Measurements from ENCODE around the gene CCDC32.

CCDC32 gene

GRCh38 chr15:40565333-40566238 is 744 bp upstream of the CCDC32 start:
- no peak for DNase-seq (ENCODE audit: low read depth in 2 of 2)

- DNase-seq (ENCODE audit: low read depth in 2 of 2): no peak
Observed at GRCh38 chr15:40563426-40563825, 1.4 kb downstream of the CCDC32 start.

- DNase-seq (ENCODE audit: low read depth in 2 of 2): no peak
Observed at GRCh38 chr15:40562691-40563090, 2.2 kb downstream of the CCDC32 start.

- DNase-seq (ENCODE audit: low read depth in 2 of 2): no peak
Observed at GRCh38 chr15:40558952-40559742, 5.7 kb downstream of the CCDC32 start.

GRCh38 chr15:40555876-40556275 is 9.0 kb downstream of the CCDC32 start:
- no peak for DNase-seq (ENCODE audit: low read depth in 2 of 2)

- no peak for DNase-seq (ENCODE audit: low read depth in 2 of 2)
Observed at GRCh38 chr15:40554161-40554525, 10.7 kb downstream of the CCDC32 start.

GRCh38 chr15:40550341-40551037 is 14.4 kb downstream of the CCDC32 start:
- DNase-seq (ENCODE audit: low read depth in 2 of 2): no peak

- no peak for DNase-seq (ENCODE audit: low read depth in 2 of 2)
Observed at GRCh38 chr15:40549894-40550293, 14.9 kb downstream of the CCDC32 start.

- no peak for DNase-seq (ENCODE audit: low read depth in 2 of 2)
Observed at GRCh38 chr15:40548610-40549009, 16.2 kb downstream of the CCDC32 start.

- DNase-seq (ENCODE audit: low read depth in 2 of 2): no peak
Observed at GRCh38 chr15:40545457-40545856, 19.4 kb downstream of the CCDC32 start.

GRCh38 chr15:40543631-40544294 is 21.1 kb downstream of the CCDC32 start:
- no peak for DNase-seq (ENCODE audit: low read depth in 2 of 2)

GRCh38 chr15:40543082-40543481 is 21.8 kb downstream of the CCDC32 start:
- DNase-seq (ENCODE audit: low read depth in 2 of 2): no peak

GRCh38 chr15:40538976-40539375 is 25.9 kb downstream of the CCDC32 start:
- DNase-seq (ENCODE audit: low read depth in 2 of 2): no peak

- no peak for DNase-seq (ENCODE audit: low read depth in 2 of 2)
Observed at GRCh38 chr15:40536501-40536900, 28.3 kb downstream of the CCDC32 start.

GRCh38 chr15:40534371-40534770 is 30.5 kb downstream of the CCDC32 start:
- no peak for DNase-seq (ENCODE audit: low read depth in 2 of 2)

GRCh38 chr15:40533763-40534364 is 31.0 kb downstream of the CCDC32 start:
- no peak for DNase-seq (ENCODE audit: low read depth in 2 of 2)

GRCh38 chr15:40528801-40529200 is 36.0 kb downstream of the CCDC32 start:
- no peak for DNase-seq (ENCODE audit: low read depth in 2 of 2)

- DNase-seq (ENCODE audit: low read depth in 2 of 2): no peak
Observed at GRCh38 chr15:40525855-40526254, 39.0 kb downstream of the CCDC32 start.

GRCh38 chr15:40523611-40524010 is 41.2 kb downstream of the CCDC32 start:
- no peak for DNase-seq (ENCODE audit: low read depth in 2 of 2)

GRCh38 chr15:40516322-40516721 is 48.5 kb downstream of the CCDC32 start:
- DNase-seq (ENCODE audit: low read depth in 2 of 2): no peak

- DNase-seq (ENCODE audit: low read depth in 2 of 2): no peak
Observed at GRCh38 chr15:40513609-40514008, 51.2 kb downstream of the CCDC32 start.
